ENCODE results near the gene ACADS. TPM values are rescaled to one million over a fixed set of nuclear protein-coding genes. Genes with fewer than 3 reads are reported as not detected.

ACADS gene
- total and polyA plus RNA-seq, 2 of the 8 experiments (the other 6 are each of a cell fraction or from before 2014, with no cell fraction given) = 4.9 to 7.5 TPM

DNA sequence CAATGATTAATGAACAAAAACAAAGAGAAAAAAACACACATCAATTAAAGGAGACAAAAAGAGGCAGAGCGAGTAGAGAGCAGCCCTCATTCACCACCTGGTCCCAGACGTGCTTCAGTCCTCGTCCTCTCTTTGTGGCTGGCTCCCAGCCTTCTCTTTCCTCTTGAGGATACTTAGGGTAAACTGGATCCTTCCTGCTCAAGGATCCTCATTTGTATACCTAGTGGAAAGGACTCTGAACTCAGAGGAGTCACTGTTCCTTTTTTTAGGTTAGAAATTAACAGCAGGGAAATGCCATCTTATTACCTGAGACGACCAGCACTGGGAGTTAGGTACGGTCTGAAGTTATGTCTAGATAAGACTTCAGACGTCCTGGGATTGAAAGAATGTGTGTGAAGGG, 29.0 kb upstream of the ACADS start (continued):
- TF ChIP-seq, protein P1, sequence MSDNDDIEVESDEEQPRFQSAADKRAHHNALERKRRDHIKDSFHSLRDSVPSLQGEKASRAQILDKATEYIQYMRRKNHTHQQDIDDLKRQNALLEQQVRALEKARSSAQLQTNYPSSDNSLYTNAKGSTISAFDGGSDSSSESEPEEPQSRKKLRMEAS (IDR thresholded peaks at IDR 0.05) = no peak
- no peak for TF ChIP-seq SIX5 (IDR thresholded peaks at IDR 0.05; ENCODE audit: low read depth, low read length)
- TF ChIP-seq CREB1 (IDR thresholded peaks at IDR 0.05) = no peak
- no peak for TF ChIP-seq NRF1 (IDR thresholded peaks at IDR 0.05; ENCODE audit: low read depth, low read length)
